ENCODE measurements around the gene CNOT2.

DNA sequence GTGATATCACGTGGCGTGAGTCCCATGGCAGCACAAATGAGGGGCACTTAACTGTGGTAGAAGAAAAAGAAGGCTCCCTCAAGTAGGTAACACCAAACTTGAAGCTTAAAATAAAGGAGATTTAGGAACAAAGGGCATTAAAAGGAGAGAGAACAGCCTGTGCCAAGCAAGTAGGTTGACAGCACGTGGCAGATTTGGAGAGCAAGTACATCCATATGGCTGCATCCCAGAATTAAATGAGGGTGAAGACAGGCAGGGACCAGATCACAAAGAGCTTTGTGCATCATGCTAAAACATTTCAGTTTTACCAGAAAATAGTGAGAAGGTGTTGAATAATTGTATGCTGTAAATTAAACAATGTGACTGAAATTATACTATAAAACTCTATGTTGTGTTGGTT, 155.6 kb downstream of the CNOT2 start:
- TF ChIP-seq, protein P1, sequence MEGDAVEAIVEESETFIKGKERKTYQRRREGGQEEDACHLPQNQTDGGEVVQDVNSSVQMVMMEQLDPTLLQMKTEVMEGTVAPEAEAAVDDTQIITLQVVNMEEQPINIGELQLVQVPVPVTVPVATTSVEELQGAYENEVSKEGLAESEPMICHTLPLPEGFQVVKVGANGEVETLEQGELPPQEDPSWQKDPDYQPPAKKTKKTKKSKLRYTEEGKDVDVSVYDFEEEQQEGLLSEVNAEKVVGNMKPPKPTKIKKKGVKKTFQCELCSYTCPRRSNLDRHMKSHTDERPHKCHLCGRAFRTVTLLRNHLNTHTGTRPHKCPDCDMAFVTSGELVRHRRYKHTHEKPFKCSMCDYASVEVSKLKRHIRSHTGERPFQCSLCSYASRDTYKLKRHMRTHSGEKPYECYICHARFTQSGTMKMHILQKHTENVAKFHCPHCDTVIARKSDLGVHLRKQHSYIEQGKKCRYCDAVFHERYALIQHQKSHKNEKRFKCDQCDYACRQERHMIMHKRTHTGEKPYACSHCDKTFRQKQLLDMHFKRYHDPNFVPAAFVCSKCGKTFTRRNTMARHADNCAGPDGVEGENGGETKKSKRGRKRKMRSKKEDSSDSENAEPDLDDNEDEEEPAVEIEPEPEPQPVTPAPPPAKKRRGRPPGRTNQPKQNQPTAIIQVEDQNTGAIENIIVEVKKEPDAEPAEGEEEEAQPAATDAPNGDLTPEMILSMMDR (IDR thresholded peaks at IDR 0.05) = no peak
- no peak for TF ChIP-seq POLR2A (IDR thresholded peaks at IDR 0.05)
